GM18499 (cell line): Measurements from ENCODE around the gene PDP2.
"Not testable (repeated sequence)": the region's sequence is repeated elsewhere in the genome, so short reads cannot be mapped to it uniquely, and the experiment has no call there.

Experiments
- ATAC-seq: cut with Tn5 transposase; IDR thresholded peaks from one replicate; pipeline ENCODE4 v1.9.1; 2021; ENCODE audit warnings: moderate number of reproducible peaks; ENCODE audit not compliant: insufficient read depth, unreplicated experiment

Gene PDP2

GRCh38 chr16:66932076-66932475, 51.8 kb downstream of the PDP2 start:
- ATAC-seq: no peak

GRCh38 chr16:66933776-66934137, 53.4 kb downstream of the PDP2 start:
- no peak for ATAC-seq

GRCh38 chr16:66934138-66934838, 54.0 kb downstream of the PDP2 start, which contains the start of gene CIAO2B:
Gene CIAO2B (minus strand): TSS chr16:66934402. CDS start chr16:66934364, 38 bp downstream.
- no peak for ATAC-seq

- ATAC-seq: not testable (repeated sequence)
Measured at GRCh38 chr16:66934839-66935313, 54.6 kb downstream of the PDP2 start.

GRCh38 chr16:66935314-66936011, 55.1 kb downstream of the PDP2 start, which contains the start of gene CES2:
Gene CES2 (plus strand): TSS chr16:66935516. CDS start chr16:66935636, 120 bp downstream.
- ATAC-seq: no peak

GRCh38 chr16:66936462-66936861, 56.1 kb downstream of the PDP2 start:
- ATAC-seq: no peak

- no peak for ATAC-seq
Measured at GRCh38 chr16:66936889-66937554, 56.7 kb downstream of the PDP2 start.

- ATAC-seq: no peak
Measured at GRCh38 chr16:66937725-66938337, 57.5 kb downstream of the PDP2 start.

GRCh38 chr16:66939366-66939765, 59.1 kb downstream of the PDP2 start:
- ATAC-seq: no peak

- no peak for ATAC-seq
Measured at GRCh38 chr16:66940236-66940635, 59.9 kb downstream of the PDP2 start.
